Urinary bladder (tissue), 4 donors: ENCODE measurements around the gene ARHGDIB. TPM values are rescaled to one million over a fixed set of nuclear protein-coding genes. Genes with fewer than 3 reads are reported as not detected.
A peak's percentile ranks its signal among the peaks of the same experiment; 100 is the strongest.

ENCODE experiments used
- DNase-seq: peaks from one replicate; pipeline ENCODE4 v3.0.0-alpha.2; 2015; ENCODE audit errors: extremely low spot score
- H3K27ac ChIP-seq: one replicate; pipeline ENCODE4 v1.5.1; 2013; ENCODE audit warnings: low read depth, mild to moderate bottlenecking, moderate library complexity
- H3K36me3 ChIP-seq: one replicate; pipeline ENCODE4 v1.6.1; 2013; ENCODE audit warnings: mild to moderate bottlenecking, moderate library complexity; ENCODE audit not compliant: insufficient read depth
- H3K4me1 ChIP-seq: one replicate; pipeline ENCODE4 v1.6.1; 2013; ENCODE audit warnings: mild to moderate bottlenecking, moderate library complexity; ENCODE audit not compliant: insufficient read depth
- H3K4me3 ChIP-seq: one replicate; pipeline ENCODE4 v1.5.1; 2013; ENCODE audit warnings: low read depth, low read length
- WGBS: extraction: QIAGEN DNeasy Blood & Tissue Kit; methylation state at CpG from one replicate; pipeline ENCODE4 v1.1.7; 2013; 5-methylcytosine and 5-hydroxymethylcytosine counted together
- polyA plus RNA-seq: library from polyadenylated mRNA; stranded (reverse); fragments of 200-250 nt; gene quantifications from one replicate; pipeline ENCODE4 v1.2.3, GENCODE V29; 2013
- total RNA-seq: library from RNA; depleted of rRNA; stranded (reverse); fragments of >200 nt; gene quantifications from one replicate; pipeline ENCODE4 v1.2.3, GENCODE V29; 2014
- donor health status: healthy with polysubstance abuse.
- donor health status: healthy.

Gene ARHGDIB
- total and polyA plus RNA-seq, 2 donors, result 56.6 to 127 TPM

DNA sequence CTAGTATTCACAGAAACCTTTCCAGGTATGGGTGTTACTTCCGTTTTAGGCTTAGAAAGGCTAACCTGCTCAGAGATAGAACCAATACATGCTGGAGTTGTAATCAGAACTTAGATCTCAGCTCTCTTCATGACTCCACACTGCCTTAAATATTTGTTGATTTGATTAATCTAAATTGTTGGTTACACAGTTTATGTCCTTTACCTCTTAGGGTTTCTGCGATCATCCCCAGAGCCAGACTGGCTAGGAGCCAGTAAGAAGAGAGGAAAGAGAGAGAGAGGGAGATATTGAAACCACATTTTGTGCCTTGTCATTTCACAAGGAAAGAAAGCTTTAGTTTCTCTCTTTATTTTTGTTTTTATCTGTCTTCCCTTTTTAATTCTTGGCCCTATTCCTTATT, 58.9 kb downstream of the ARHGDIB start:
- Histone ChIP-seq H3K36me3 (no peaks in the 10 kb centered on the region), H3K27ac (no peak overlapping the region), H3K4me3 (no peak overlapping the region), H3K4me1 (peaks cover 3% of the 10 kb centered on the region)
- 49% methylated on average over 2 of the region's 2 CpGs for WGBS
- no peak for DNase-seq

DNA sequence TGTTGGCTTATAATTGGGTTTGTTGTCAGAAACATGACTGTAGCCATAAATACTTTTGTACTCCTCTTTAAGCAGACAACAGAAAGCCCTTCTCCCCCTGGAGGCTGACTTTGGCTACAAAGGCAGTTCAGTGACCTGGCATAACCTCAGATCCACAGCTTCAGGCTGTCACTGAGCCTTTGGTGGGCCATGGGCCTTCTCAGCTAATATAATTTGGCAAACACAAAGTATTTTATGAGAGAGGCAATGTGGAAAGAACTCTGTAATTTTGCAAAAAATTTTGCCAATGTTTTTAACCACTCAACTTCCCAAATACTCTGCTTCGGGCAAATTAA, 60.2 kb downstream of the ARHGDIB start:
- peaks cover 3% of the 10 kb centered on the region for H3K4me1 ChIP-seq
- no peak overlapping the region for H3K4me3 ChIP-seq
- 81% methylated on average over 1 of the region's 1 CpG for WGBS
- DNase-seq, result no peak
- H3K36me3 ChIP-seq, result no peaks in the 10 kb centered on the region
- peak overlapping the region; percentile 59 for H3K27ac ChIP-seq

DNA sequence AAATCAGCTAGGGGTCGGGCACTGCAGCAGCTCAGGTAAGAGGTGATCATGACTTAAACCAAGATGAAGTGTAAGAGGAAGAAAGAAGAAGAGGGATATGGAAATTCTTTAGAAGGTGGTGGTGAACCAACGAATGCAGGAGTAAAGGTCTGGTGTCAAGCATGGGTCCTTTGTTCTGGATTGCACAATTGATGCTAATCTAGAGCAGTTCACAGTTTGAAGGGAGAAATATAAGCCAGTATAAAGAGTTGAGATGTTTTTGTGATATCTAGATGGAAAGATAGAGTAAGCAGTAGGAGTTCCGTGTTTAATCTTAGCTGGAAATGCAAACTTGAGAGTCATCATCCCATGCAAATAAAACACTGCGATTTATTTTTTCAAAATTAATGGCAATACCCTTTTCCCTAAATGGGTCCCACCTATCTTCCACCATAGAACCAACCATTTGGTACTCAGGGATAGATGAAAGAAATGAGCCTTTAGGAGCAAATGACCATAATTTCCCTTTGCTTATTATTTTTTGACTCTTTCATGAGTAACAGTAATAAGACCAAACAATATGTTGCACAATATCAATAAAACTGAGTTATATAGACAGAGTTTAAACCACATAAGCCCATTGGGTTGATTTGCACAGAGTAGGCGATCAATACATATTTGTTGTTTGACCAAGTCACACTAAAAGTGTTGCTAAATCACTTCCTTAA, 60.7 kb downstream of the ARHGDIB start:
- WGBS, result 69% methylated on average over 5 of the region's 5 CpGs
- Histone ChIP-seq H3K4me3 (no peak overlapping the region), H3K27ac (peak overlapping the region; percentile 59), H3K36me3 (no peaks in the 10 kb centered on the region), H3K4me1 (peaks cover 3% of the 10 kb centered on the region)
- no peak for DNase-seq

DNA sequence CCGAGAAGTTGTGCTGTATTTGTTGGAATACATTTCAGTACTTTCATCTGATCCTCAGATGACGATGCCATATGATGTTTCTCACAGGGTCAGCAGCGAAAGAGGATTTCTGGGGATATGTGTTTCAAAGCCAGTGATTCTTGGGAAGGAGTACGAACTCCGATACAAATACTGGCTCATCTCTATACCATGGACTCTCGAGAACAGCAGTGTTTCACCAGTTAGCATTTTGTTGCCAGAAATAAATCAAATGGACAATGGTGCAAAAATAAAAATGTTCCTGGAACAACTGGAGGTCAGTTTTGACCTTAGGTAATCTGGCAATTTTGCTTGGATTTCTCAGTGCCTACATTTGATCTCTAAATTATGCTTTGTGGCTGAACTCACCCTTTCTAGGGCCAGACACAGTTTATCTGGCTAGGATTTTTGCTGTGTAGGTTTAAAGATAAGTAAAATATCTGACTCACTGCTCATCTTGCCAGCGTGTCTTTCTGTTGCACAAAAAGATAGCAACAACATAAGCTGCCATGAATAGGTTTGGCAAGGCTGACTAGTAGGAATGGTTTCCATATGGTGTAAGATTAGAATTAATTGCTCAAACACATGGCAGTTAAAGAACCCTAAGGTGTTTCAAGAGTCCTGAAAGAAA, 64.8 kb downstream of the ARHGDIB start:
- Histone ChIP-seq H3K4me3 (no peak overlapping the region), H3K36me3 (no peaks in the 10 kb centered on the region), H3K4me1 (peaks cover 1% of the 10 kb centered on the region), H3K27ac (no peak overlapping the region)
- DNase-seq, result peak; percentile 67
- 25% methylated on average over 7 of the region's 7 CpGs for WGBS

DNA sequence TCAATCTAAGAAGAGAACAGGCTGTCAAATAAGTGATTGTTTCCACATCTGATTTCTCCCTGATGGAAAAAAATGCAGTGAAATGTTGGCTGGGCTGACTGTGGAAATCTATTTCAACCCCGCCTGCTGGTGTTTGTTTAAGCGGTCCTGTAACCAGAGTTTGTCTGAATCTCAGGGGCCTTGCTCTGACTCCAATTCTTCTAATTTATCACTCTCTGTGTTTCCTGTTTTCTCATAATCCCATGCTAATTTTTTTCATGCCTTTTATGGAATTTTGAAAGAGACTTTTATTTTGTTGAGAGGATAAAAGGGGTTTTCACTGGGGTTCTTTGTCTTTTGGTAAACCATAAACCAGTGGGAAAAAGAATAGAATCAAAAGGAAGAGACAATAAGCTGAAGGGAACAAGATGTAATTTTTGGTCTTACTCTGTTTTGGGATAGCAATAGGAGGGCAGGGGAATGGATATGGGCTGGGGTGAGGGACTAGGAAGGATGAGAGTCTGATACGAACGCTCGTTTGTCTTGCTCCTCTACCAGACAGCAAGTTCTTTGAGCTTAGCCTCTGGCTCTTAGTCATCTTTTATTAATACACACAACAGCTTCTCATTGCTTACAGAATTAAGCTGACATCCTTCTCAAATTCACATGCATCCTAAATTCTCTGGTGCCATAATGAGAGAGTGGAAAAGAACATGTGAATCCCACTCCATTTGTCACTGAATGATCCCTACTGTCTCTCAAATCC, 67.7 kb downstream of the ARHGDIB start:
- WGBS, result 33% methylated on average over 5 of the region's 5 CpGs
- no peaks in the 10 kb centered on the region for H3K36me3 ChIP-seq
- peaks cover 1% of the 10 kb centered on the region for H3K4me1 ChIP-seq
- no peak for DNase-seq
- peak overlapping the region; percentile 38 for H3K27ac ChIP-seq
- no peak overlapping the region for H3K4me3 ChIP-seq

DNA sequence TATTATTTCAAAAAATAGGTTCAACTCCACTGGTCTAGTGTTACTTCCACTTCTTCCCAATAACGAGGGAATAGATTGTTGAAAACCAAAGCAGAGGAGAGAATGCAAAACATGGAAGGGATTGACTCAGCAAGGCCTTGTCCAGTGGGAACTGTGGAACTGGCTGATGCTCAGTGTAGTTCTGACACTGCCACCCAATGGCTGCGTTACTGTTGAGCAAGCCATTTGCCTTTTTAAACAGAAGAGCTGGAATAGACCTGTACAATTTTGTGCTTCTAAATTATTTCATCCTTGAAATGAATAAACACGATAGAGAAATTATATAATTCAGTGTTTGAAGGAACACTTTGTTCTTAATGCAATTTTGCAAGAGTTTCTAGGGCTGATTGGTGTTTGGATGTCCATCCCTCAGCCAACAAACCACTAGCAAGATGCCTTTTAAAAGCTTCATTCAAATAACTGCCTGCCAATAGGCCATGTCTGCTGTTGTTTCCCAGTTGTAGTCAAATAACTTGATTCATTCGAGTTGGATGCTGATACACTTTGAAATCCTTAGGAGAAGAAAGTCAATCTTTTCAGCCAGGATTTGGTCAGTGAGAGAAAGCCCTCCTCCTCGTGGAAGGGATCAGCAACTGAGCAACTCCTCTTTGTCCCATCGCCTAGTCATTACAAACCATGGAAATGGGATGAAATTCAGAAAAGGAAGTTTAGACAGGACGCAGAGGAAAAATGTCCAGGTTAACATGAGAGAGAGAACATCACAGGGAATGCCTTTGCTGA, 68.5 kb downstream of the ARHGDIB start:
- no peak overlapping the region for H3K27ac ChIP-seq
- DNase-seq, result no peak
- no peak overlapping the region for H3K4me3 ChIP-seq
- WGBS, result 59% methylated on average over 7 of the region's 7 CpGs
- peaks cover 1% of the 10 kb centered on the region for H3K4me1 ChIP-seq
- no peaks in the 10 kb centered on the region for H3K36me3 ChIP-seq

Other genes with a start within 250 kb of the ARHGDIB start
- gene WBP11, start 158.1 kb downstream of the ARHGDIB start, total RNA-seq, result 32.9 TPM
- 27.7 TPM for gene WBP11, start 158.1 kb downstream of the ARHGDIB start, polyA plus RNA-seq
- gene C12orf60, start 157.9 kb downstream of the ARHGDIB start, total RNA-seq, result 3.6 TPM
- gene C12orf60, start 157.9 kb downstream of the ARHGDIB start, polyA plus RNA-seq, result 1.0 TPM
- 5.0 TPM for gene SMCO3, start 147.4 kb downstream of the ARHGDIB start, total RNA-seq
- 0.20 TPM for gene SMCO3, start 147.4 kb downstream of the ARHGDIB start, polyA plus RNA-seq
- gene ART4, start 118.1 kb downstream of the ARHGDIB start, total RNA-seq, result 4.8 TPM
- 0.60 TPM for gene ART4, start 118.1 kb downstream of the ARHGDIB start, polyA plus RNA-seq
- 487 TPM for gene MGP, start 75.7 kb downstream of the ARHGDIB start, total RNA-seq
- 596 TPM for gene MGP, start 75.7 kb downstream of the ARHGDIB start, polyA plus RNA-seq
- 27.3 TPM for gene ERP27, start 23.1 kb downstream of the ARHGDIB start, total RNA-seq
- 1.8 TPM for gene ERP27, start 23.1 kb downstream of the ARHGDIB start, polyA plus RNA-seq
- gene PDE6H, start 11.4 kb upstream of the ARHGDIB start, total RNA-seq, result not detected
- gene PDE6H, start 11.4 kb upstream of the ARHGDIB start, polyA plus RNA-seq, result not detected